ENCODE measurements around the gene CHRNB1.

Gene CHRNB1

DNA sequence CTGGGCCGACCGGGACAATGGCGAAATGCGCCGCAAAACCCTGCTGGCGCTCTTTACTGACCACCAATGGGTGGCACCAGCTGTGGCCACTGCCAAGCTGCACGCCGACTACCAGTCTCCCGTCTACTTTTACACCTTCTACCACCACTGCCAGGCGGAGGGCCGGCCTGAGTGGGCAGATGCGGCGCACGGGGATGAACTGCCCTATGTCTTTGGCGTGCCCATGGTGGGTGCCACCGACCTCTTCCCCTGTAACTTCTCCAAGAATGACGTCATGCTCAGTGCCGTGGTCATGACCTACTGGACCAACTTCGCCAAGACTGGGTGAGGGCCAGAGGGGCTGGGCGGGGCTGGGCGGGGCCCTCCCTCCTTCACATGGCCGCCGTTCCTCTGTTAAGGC is 29.1 kb upstream of the CHRNB1 start:
- DNase-seq = no peak

DNA sequence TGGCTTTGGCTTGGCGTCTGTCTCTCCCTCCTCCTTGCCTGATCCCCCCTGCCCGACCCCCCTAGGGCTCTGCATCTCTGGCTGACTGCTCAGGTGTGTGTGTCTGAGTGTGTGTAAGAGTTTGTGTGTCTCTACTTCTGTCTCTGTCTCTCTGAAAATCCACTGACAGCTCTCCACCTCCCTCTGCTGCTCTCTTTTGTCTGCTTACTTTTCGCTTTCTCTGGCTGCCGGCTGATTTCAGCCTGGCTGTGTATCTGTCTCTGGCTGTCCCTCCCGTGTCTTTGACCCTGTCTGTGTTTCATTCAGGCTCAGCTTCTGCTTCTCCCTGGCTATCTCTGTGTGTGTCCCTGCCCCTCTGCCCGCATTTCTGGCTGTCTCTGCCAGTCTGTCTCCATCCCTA is 28.5 kb upstream of the CHRNB1 start:
- DNase-seq = no peak

DNA sequence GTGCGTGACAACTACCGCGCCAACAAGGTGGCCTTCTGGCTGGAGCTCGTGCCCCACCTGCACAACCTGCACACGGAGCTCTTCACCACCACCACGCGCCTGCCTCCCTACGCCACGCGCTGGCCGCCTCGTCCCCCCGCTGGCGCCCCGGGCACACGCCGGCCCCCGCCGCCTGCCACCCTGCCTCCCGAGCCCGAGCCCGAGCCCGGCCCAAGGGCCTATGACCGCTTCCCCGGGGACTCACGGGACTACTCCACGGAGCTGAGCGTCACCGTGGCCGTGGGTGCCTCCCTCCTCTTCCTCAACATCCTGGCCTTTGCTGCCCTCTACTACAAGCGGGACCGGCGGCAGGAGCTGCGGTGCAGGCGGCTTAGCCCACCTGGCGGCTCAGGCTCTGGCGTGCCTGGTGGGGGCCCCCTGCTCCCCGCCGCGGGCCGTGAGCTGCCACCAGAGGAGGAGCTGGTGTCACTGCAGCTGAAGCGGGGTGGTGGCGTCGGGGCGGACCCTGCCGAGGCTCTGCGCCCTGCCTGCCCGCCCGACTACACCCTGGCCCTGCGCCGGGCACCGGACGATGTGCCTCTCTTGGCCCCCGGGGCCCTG is 27.7 kb upstream of the CHRNB1 start:
- no peak for DNase-seq

DNA sequence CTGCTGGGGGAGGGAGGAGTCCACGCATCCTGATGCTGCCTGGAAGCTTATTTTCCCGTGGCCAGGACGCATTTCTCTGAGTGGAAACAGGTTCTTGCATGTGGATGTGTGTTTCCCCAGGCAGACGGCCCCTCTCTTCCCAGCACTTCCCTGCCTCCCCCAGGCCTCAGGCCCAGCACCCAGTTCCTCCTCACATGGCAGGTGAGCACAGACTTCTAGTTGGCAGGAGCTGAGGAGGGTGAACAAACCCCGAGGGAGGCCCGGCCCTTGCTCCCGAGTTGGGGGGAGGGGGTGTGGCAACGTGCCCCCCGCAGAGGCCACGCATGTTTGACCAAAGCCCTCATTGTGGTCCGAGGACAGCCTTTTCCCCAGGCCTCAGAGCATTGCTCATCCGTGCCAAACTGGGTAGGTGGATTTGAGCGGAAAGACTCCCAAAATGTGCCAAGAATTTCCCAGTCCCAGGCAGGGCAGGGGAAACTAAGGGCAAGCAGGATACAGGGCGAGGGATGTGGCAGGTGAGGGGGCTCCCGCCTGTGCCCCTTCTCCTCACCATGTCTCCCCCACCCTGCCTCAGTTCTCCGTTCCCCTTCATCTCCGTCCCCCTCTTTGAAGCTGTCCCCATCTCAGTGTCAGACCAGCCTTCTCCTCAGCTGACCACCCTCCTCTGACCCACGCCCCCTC is 26.2 kb upstream of the CHRNB1 start:
- DNase-seq = no peak

DNA sequence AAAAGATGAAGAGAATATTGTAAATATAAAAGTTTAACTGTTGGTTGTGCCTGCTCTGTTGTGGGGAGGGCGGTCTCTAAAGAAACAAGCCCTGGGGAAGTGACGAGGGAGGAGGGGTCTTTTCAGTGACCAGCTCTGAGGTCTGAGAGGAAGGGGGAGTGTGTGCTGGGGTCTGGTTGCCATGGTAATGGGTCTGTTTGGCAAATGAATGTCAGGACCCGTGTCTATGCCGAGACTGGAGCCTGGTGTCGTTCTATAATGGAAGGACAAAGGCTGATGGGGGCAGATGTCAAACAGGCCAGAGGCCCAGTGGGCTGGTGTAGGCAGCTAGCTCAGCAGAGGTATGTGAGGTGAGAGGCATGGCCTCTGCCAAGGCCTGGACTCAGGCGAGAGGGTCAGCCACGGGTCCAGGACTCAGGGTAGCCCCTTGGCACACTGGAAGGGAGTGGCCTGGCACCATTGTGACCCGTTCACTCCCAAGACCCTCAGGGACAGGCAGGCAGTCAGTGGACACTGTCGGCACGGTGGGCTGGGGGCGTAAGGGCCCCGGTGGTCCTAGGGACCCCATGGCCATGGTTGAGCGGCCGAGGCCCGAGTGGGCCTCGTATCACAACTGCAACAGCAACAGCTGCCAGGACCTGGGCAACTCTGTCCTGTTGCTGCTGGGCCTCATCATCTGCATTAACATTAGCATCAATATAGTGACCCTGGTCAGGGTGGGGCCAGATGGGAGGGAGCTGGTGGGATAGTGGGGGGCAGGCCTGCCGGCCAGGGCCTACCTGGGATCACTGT is 24.8 kb upstream of the CHRNB1 start, which contains the start of gene SPEM1:
SPEM1 (plus strand) TSS at position 506 of the 792 bp plus-strand sequence; CDS start at position 567, 61 bp downstream.
- DNase-seq = no peak

DNA sequence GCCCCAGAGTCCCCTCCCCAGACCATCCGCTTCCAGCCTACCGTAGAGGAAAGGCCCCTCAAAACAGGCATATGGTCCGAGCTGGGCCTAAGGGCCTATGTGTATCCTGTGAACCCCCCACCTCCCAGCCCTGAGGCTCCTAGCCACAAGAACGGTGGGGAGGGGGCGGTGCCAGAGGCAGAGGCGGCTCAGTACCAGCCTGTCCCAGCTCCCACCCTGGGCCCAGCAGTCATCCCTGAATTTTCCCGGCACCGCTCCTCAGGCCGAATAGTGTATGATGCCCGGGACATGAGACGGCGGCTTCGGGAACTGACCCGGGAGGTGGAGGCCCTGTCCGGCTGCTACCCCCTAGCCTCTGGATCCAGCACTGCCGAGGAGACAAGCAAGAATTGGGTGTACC is 23.7 kb upstream of the CHRNB1 start:
- no peak for DNase-seq

DNA sequence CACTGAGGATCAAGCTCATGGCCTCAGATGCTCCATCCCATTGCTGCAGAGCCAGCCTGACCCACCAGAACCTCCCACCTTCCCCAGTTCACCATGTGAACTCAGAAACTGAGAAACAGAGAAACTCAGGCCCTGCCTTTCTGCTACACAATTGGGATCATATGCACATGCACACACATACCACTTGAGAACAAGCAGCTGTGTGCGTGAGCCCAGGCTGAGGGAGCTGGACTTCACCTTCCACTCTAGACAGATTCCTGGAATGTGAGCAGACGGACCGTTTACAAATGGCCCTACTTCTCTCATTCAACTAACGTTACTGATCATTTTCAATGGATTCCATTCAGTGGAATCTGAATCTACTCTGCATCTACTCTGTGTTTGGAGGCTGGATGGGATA is 21.2 kb upstream of the CHRNB1 start:
- DNase-seq = no peak

DNA sequence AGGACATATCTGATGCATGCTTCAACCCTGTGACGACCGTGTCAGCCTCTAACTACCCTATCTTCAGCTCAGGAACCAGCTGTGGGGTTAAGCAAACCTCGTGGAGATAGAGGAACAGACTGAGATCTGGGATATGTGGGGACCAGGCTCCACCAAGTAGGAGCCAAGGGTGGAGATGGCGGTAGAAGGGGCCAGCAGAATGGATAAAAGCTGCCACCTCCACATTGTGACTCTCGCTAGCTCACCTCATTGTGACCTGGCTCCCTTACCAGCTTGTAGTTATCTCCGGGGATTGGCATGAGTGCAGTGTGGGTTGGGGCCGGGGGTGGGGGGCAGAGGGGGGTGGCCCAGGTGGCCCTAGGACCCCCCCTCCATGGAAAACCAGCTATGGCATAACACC is 19.5 kb upstream of the CHRNB1 start, which contains the start of gene SPEM2:
SPEM2 (plus strand) TSS at position 301 of the 400 bp plus-strand sequence; CDS start at position 374, 73 bp downstream.
- DNase-seq = no peak

DNA sequence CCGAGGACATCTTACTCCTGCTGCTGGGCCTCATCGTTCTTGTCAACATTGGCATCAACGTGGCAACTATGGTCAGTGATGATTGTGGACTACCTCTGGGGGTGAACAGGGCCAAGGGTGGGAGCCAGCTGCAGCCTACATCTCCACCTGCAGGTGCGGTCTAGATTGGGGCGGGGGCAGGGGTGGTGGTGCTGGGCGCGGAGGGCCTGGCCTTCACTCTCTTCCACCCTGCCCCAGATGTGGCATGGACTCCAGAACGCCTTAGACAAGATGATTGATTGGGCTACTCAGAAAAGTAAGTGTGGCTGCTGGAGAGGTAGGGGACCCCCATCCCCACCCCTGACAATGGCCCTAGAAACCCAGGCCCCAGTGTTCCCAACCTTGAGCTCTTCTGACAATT is 19.1 kb upstream of the CHRNB1 start:
- DNase-seq = no peak

DNA sequence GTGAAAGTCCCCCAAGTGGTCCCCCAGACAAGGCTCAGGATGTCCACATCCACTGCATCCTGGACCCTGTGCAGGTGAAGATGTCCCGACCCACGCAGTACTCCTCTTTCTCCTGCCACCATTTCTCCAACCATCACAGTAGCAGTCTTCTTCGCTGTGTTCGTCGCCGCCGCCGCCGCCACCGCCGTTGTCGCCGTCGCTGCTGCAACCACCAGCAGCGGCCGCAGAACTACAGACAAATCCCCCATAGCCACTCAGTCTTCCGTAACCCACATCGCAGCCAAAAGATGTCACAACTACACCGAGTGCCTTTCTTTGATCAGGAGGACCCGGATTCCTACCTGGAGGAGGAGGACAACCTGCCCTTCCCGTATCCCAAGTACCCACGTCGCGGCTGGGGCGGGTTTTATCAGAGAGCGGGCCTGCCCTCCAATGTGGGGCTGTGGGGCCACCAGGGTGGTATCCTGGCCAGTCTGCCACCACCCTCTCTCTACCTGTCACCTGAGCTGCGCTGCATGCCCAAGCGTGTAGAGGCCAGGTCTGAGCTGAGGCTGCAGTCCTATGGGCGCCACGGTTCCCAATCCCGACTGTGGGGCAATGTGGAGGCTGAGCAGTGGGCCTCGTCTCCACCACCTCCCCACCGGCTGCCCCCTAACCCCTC is 18.5 kb upstream of the CHRNB1 start:
- DNase-seq = no peak

DNA sequence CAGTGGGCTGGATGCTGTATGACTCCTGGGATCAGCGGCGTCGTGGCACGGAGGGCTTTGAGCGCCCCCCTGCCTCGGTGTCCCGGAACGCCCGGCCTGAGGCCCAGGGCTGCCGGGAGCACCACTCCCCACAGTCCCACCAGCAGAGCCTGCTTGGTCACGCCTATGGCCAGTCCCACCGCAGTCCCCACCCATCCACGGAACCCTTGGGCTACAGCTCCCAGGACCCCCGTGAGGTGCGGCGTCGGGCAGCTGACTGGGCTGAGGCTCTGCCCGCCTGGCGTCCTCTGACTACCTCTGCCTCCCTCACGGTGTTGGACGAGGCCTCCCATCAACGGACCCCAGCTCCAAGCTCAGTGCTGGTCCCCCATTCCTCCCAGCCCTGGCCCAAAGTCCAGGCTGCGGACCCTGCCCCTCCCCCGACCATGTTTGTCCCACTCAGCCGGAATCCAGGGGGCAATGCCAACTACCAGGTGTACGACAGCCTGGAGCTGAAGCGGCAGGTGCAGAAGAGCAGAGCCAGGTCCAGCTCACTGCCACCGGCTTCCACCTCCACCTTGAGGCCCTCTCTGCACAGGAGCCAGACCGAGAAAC is 17.9 kb upstream of the CHRNB1 start:
- no peak for DNase-seq

DNA sequence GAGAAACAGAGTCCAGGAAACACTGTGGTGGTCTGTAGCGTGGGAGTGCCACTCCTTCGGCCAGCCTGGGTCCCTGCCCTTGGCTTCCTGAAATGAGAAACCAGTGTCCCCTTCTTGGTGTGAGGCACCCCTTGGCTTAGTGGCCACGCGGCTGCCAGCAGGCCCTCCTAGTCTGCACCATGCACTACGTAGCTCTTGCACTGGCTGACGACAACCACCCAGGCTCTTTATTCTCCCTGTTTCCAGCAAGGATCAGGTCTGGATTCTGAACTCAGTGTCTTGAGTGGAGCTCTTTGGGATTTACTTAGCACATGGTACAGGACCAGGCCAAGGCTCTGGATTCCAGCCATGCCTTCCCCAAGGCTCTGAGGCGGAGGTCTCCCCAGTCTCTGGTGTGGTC is 17.3 kb upstream of the CHRNB1 start:
- no peak for DNase-seq

DNA sequence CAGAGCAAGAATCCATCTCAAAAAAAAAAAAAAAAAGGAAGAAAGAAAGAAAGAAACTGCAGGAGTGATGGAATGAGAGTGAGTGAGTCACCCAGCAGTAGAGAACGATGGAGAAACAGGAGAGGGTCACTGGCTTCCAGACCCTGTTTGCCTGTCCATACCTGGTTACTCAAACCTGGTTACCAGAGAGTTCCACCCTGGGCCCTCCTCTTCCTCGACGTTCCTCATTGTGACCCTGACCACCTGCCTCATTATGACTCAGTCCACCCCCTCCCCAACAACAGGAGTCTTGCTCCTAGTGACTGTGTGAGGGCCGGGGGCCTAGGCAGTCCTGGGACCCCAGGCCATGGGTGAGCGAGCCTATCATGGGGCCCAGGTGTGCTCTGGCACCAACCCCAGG is 16.3 kb upstream of the CHRNB1 start, which contains the start of gene SPEM3:
SPEM3 (plus strand) TSS at position 301 of the 400 bp plus-strand sequence; CDS start at position 347, 46 bp downstream.
- DNase-seq = no peak

DNA sequence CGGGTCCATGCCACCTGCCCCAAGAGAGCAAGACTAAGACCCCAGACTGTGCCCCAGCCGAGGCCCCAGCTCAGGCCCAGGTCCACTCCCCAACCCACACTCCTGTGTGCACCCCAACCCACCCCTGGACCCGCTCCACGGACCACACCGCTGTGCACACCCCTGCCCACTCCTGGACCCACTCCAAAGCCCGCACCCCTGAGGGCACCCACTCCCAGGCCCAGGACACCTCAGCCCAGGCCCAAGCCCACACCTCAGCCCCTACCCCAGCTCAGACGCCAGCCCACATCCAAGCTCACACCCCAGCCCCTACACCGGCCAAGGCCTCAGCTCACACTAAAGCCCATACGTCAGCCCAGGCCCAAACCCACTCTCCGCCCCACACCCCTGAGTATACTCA is 15.1 kb upstream of the CHRNB1 start:
- no peak for DNase-seq

DNA sequence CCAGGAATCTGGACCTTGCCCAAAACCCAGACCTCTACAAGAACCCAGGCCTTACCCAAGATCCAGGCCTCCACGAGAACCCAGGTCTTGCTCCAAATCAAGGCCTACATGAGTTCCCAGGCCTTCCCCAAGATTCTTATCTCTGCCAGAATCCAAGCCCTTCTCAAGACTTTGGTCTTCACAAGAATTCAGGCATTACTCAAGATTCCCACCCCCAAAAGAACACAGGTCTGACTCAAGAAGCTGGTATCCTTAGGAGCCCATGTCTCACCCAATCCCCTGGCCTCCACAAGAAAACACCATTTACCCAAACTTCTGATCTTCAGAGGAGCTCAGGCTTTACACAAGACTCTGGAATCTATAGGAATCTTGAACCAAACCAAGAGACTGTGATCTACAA is 13.6 kb upstream of the CHRNB1 start:
- no peak for DNase-seq

DNA sequence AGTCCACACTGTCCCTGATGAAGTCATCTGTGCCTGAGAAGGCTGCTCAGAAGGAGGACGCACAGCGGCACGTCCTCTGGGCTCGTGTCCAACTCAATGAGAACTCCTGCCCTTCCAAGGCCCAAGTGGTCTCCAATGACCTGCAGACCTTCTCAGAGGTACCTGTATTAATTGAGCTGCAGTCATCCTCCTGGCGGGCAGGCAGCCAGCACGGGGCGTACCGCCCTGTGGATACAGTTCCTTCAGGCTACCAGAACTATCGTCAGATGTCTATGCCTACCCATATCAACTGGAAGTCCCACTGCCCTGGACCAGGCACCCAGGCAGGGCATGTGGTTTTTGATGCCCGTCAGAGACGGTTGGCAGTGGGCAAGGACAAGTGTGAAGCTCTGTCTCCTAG is 12.6 kb upstream of the CHRNB1 start:
- DNase-seq = no peak

DNA sequence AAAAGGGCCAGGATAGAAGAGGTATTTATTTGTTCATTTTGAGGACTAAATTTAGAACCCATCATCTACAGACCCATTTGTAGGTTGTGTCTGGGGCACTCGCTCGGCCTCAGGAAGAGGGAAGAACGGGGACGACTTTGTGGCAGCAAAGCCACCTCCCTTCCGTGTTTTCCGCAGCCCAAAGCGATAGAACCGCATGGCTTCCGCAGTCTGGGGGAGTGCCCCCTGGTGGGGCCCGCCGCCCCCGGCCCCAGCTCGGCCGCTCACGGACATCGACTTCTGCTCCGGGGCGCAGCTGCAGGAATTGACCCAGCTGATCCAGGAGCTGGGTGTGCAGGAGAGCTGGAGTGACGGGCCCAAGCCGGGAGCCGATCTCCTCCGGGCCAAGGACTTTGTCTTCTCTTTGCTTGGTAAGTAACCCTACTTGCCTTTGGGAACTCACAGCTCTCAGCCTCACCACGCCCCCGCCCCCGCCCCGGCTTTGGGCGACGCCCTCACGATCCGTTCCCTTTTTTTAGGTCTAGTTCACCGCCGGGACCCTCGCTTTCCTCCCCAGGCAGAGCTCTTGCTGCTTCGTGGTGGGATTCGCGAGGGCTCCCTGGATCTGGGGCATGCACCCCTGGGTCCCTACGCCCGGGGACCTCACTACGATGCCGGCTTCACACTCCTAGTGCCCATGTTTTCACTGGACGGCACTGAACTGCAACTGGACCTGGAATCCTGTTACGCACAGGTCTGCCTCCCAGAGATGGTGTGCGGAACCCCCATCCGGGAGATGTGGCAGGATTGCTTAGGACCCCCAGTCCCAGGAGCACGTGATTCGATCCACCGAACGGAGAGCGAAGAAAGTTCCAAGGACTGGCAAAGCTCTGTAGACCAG is 8.9 kb upstream of the CHRNB1 start:
- DNase-seq = peak; percentile 50

DNA sequence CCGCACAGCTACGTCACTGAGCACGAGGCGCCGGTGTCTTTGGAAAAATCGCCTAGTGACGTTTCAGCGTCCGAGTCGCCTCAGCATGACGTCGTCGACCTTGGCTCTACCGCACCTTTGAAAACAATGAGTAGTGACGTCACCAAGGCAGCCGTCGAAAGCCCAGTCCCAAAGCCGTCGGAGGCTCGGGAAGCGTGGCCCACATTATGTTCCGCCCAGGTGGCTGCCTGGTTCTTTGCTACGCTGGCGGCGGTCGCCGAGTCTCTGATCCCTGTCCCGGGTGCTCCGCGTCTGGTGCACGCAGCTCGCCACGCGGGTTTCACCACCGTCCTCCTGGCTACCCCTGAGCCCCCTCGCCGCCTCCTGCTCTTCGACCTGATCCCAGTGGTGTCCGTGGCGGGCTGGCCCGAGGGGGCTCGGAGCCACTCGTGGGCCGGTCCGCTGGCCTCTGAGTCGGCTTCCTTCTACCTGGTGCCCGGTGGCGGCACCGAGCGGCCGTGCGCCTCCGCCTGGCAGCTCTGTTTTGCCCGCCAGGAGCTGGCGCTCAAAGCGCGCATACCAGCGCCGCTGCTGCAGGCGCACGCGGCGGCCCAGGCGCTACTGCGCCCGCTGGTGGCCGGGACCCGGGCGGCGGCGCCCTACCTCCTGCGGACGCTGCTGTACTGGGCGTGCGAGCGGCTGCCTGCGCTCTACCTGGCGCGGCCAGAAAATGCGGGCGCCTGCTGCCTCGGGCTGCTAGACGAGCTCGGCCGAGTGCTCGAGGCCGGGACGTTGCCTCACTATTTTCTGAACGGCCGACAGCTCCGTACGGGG is 8.1 kb upstream of the CHRNB1 start:
- peak; percentile 83 for DNase-seq

DNA sequence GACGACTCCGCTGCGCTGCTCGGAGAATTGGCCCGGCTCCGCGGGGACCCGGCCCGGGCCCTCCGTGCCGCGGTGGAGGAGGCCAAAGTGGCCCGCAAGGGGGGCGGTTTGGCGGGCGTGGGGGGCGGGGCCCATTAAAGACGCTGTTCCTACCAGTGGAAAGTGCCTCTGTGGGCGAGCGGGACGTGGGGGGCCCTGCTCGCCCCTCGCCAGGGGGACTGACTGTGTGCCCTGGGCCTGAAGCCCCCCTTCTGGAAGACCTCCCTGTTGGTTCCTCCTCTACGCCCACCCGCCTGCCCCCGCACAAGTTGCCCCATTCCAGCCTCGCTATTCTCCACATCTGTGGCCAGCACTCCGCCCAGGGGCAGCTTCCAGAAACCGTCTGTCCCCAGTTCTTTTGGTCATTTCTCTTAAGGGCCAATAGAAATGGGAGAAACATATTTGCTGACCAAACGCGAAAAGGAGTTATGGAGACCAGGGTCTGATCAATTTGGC is 7.4 kb upstream of the CHRNB1 start:
- DNase-seq = no peak

DNA sequence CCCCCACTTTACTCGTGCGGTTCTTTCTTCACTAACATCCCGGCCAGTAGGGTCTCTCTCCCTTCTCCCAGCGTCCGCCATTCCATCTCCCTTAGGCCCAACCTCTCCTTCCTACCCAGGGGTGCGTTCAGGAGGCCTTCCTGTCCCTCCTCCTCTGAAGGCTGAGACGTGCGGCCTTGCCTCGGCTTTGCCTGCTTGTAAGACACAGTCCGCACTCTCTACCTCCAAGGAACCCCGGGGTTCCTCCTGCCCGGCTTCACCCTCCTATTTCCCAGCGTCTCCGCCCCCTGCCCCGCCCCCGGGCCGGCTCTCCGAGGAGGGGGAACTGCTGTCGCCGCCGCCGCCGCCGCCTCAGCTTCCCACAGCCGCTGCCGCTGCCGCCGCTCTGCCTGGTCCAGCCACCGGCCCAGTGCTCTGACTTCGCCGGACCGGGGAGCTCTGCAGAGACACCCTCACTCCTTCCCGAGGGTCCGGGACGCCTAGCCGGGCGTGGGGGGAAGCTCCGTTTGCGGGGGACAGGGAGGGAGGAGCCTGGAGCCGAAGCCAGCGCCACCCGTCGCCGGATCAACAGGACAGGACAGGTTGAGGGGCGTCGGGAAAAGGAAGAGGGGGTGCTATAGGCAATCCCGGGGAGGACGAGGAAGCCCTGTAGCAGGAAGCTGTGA is 6.8 kb upstream of the CHRNB1 start:
- peak; percentile 77 for DNase-seq
